Measurements from ENCODE around the gene PAM. TPM values are rescaled to one million over a fixed set of nuclear protein-coding genes. Genes with fewer than 3 reads are reported as not detected.

Gene PAM
- total RNA-seq, 4 donors from 2014 or later: 102 to 210 (median 172) TPM

DNA sequence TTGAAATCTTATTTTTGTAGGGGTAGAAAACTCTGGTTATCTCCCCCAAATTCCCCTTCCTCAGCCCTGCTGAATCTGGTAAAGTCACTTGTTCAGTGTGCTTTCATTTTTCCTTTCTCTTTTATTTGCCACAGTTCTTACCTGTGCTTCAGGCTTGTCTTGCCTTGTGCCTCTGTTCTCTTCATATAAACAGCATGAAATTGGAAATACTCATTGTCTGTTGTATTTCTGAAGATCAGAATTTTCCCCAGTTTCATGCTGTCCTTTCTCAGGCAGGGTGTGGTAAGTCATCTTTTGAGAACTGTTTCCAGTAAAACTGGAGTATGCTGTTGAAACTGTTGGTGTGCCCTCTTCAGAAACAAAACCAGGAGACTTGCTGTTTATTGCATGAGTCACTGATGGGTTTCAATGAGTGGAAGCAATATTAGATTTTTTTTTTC, 7.0 kb downstream of the PAM start:
- H3K4me3 ChIP-seq: peak overlapping the region; percentile 21 to 32 (median 27)

DNA sequence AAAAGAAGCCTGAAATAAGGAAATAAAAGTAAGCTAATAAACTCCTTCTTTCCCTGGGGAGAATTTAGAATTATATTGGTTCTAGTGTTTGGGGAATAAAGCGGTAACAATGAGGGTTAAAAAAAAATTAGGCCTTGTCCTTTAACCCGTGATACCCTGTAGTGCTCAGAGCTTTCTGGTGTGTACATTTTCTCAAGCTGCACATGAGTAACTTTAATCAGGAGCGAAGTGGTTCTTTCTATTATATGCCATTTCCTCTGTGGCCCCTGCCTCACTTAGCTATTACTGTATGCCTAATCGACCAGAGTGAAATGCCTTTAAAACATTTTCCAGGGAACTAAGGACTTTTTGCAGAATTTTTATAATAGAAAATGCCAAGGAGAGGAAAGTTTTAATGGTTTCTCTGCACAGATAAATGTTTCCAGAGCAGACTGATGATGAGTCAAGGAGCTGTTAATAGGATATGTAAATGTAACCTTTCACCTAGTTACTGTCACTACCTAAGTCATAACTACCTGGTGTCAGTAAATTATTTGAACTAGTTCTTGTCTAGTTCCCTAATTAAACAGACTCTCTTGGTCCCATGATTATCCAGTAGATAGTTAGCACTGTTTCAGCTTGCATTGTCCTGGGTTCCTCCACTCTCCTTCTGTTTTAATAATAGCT, 7.6 kb downstream of the PAM start:
- Histone ChIP-seq H3K4me1 (peaks cover 61 to 74% of the 10 kb centered on the region in 2 donors), H3K27ac (peak overlapping the region; percentile 88 to 97 (median 92)), H3K9me3 (no peaks in the 10 kb centered on the region), H3K36me3 (no peaks in the 10 kb centered on the region), H3K4me3 (peak overlapping the region; percentile 21 to 32 (median 27)), H3K27me3 (no peaks in the 10 kb centered on the region)
- intact Hi-C loops (cut with DNase I; ENCODE audit: low total_unique reads): no loop called here
- TF ChIP-seq CTCF (IDR thresholded peaks at IDR 0.05 in 4 of 5, conservative IDR thresholded peaks at IDR 0.05 in 1 of 5) (no peak), POLR2A (IDR thresholded peaks at IDR 0.05) (no peak)
- in situ Hi-C loops (cut with MboI; ENCODE audit: low sequenced_read_pairs in 4 of 4): no loop called here
- DNase-seq (no peak), ATAC-seq (peak; percentile 68 to 72)

More for the DNA sequence above, 7.0 kb downstream of the PAM start:
- DNase-seq: no peak
- Histone ChIP-seq H3K27me3 (no peaks in the 10 kb centered on the region), H3K9me3 (no peaks in the 10 kb centered on the region), H3K4me1 (peaks cover 67 to 79% of the 10 kb centered on the region in 2 donors), H3K27ac (peak overlapping the region; percentile 88 to 97 (median 92)), H3K36me3 (no peaks in the 10 kb centered on the region)
- intact Hi-C loops (cut with DNase I; ENCODE audit: low total_unique reads): no loop called here
- TF ChIP-seq POLR2A (IDR thresholded peaks at IDR 0.05) (no peak), CTCF (IDR thresholded peaks at IDR 0.05 in 4 of 5, conservative IDR thresholded peaks at IDR 0.05 in 1 of 5) (no peak)
- ATAC-seq: no peak
- in situ Hi-C loops (cut with MboI; ENCODE audit: low sequenced_read_pairs in 4 of 4): no loop called here

- intact Hi-C loops (cut with DNase I; ENCODE audit: low total_unique reads): no loop called here
- Histone ChIP-seq H3K9me3 (no peaks in the 10 kb centered on the region), H3K27ac (peak overlapping the region; percentile 88 to 97 (median 92)), H3K36me3 (no peaks in the 10 kb centered on the region), H3K27me3 (no peaks in the 10 kb centered on the region), H3K4me1 (peaks cover 51 to 65% of the 10 kb centered on the region in 2 donors), H3K4me3 (no peak overlapping the region)
- in situ Hi-C loops (cut with MboI; ENCODE audit: low sequenced_read_pairs in 4 of 4): no loop called here
- TF ChIP-seq CTCF (IDR thresholded peaks at IDR 0.05 in 4 of 5, conservative IDR thresholded peaks at IDR 0.05 in 1 of 5) (no peak), POLR2A (IDR thresholded peaks at IDR 0.05) (no peak)
- DNase-seq (no peak), ATAC-seq (no peak)
These were observed 8.6 kb downstream of the PAM start for GRCh38 chr5:102763734-102764133.

DNA sequence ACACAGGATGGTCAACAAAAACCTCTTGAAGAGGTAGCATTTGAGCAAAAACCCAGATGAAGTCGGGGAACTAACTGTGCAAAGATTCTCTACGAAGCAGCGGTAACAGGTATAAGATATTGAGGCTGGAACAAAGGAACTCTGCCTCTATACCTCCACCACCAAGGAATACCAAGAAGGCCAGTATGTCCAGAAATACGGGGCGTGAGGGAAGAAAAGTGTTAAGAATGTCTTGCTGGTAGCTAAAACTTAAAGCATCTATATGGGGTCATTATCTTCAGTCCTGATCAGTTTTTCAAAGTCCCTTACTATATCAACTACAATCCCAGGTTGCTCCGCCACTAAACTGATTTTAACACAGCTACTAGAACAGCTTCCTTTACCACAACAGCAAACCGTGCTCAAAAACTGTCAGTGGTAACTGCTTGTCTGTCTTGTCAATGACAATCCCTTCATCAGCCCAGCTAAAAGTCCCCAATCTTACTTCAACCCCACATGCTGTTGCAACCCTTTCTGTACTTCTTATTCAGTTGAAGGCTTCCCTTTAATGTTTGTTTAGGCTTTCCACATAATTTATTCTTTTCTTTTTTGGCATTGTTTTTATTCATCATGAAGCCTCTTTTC, 9.4 kb downstream of the PAM start:
- TF ChIP-seq CTCF (IDR thresholded peaks at IDR 0.05 in 4 of 5, conservative IDR thresholded peaks at IDR 0.05 in 1 of 5): no peak
- TF ChIP-seq POLR2A (IDR thresholded peaks at IDR 0.05): no peak
- Histone ChIP-seq H3K4me1 (peaks cover 43 to 57% of the 10 kb centered on the region in 2 donors), H3K36me3 (no peaks in the 10 kb centered on the region), H3K27me3 (no peaks in the 10 kb centered on the region), H3K9me3 (no peaks in the 10 kb centered on the region), H3K4me3 (no peak overlapping the region), H3K27ac (peak overlapping the region in 3 of 4 donors; percentile 27 to 88 (median 34))
- no peak for DNase-seq
- ATAC-seq: no peak
- intact Hi-C loops (cut with DNase I; ENCODE audit: low total_unique reads): no loop called here
- in situ Hi-C loops (cut with MboI; ENCODE audit: low sequenced_read_pairs in 4 of 4): no loop called here
